GM19351 (cell line): ENCODE results near the gene LYG1.
"Not testable (repeated sequence)": the region's sequence is repeated elsewhere in the genome, so short reads cannot be mapped to it uniquely, and the experiment has no call there.

Experiments
- ATAC-seq: cut with Tn5 transposase; IDR thresholded peaks from one replicate; pipeline ENCODE4 v1.9.1; 2021; ENCODE audit warnings: mild to moderate bottlenecking, moderate library complexity; ENCODE audit not compliant: unreplicated experiment

The LYG1 gene

GRCh38 chr2:99301097-99301496 is at the start of gene LYG1:
LYG1 (minus strand) TSS chr2:99301197; CDS start chr2:99295670, 5,527 bp downstream.
- ATAC-seq: not testable (repeated sequence)

GRCh38 chr2:99350194-99350593 is 49.2 kb upstream of the LYG1 start:
- ATAC-seq: no peak

- peak; percentile 60 for ATAC-seq
These were observed 47.2 kb upstream of the LYG1 start for GRCh38 chr2:99348173-99348572.

GRCh38 chr2:99346218-99346617 is 45.2 kb upstream of the LYG1 start:
- ATAC-seq: no peak

GRCh38 chr2:99345446-99345845 is 44.4 kb upstream of the LYG1 start:
- ATAC-seq: not testable (repeated sequence)

- ATAC-seq: no peak
These were observed 41.5 kb upstream of the LYG1 start for GRCh38 chr2:99342536-99342935.

GRCh38 chr2:99340669-99341236 is 39.8 kb upstream of the LYG1 start:
- ATAC-seq: no peak

GRCh38 chr2:99338029-99338585 is 37.1 kb upstream of the LYG1 start:
- ATAC-seq: no peak

GRCh38 chr2:99337113-99338028 is 36.4 kb upstream of the LYG1 start, which contains the start of gene EIF5B:
EIF5B (plus strand) TSS chr2:99337389; CDS start chr2:99337555, 166 bp downstream.
- ATAC-seq: peak; percentile 58

GRCh38 chr2:99336804-99337112 is 35.8 kb upstream of the LYG1 start:
- ATAC-seq: peak; percentile 7

- ATAC-seq: peak; percentile 63
These were observed 35.2 kb upstream of the LYG1 start, which contains the start of gene TXNDC9 for GRCh38 chr2:99335911-99336803. TXNDC9 (minus strand) TSS chr2:99336333; CDS start chr2:99333210, 3,123 bp downstream.

- no peak for ATAC-seq
These were observed 24.4 kb upstream of the LYG1 start for GRCh38 chr2:99325384-99325783.

- ATAC-seq: not testable (repeated sequence)
These were observed 16.8 kb upstream of the LYG1 start for GRCh38 chr2:99317873-99318200.

- no peak for ATAC-seq
These were observed 16.3 kb upstream of the LYG1 start for GRCh38 chr2:99317161-99317872.

GRCh38 chr2:99299580-99299979 is 1.4 kb downstream of the LYG1 start:
- ATAC-seq: no peak

GRCh38 chr2:99297994-99298393 is 3.0 kb downstream of the LYG1 start:
- no peak for ATAC-seq

GRCh38 chr2:99285526-99285925 is 15.5 kb downstream of the LYG1 start:
- ATAC-seq: no peak

- no peak for ATAC-seq
These were observed 20.9 kb downstream of the LYG1 start for GRCh38 chr2:99279969-99280695.

GRCh38 chr2:99278793-99279291 is 22.2 kb downstream of the LYG1 start:
- no peak for ATAC-seq
